Globus pallidus (tissue), 1 donor: Measurements from ENCODE around the gene LUC7L3.
"Not testable (repeated sequence)": the region's sequence is repeated elsewhere in the genome, so short reads cannot be mapped to it uniquely, and the experiment has no call there.

Experiments used
- DNase-seq: peaks from one replicate; pipeline ENCODE4 v3.0.0-alpha.2; 2015; ENCODE audit warnings: low spot score

Gene LUC7L3

DNA sequence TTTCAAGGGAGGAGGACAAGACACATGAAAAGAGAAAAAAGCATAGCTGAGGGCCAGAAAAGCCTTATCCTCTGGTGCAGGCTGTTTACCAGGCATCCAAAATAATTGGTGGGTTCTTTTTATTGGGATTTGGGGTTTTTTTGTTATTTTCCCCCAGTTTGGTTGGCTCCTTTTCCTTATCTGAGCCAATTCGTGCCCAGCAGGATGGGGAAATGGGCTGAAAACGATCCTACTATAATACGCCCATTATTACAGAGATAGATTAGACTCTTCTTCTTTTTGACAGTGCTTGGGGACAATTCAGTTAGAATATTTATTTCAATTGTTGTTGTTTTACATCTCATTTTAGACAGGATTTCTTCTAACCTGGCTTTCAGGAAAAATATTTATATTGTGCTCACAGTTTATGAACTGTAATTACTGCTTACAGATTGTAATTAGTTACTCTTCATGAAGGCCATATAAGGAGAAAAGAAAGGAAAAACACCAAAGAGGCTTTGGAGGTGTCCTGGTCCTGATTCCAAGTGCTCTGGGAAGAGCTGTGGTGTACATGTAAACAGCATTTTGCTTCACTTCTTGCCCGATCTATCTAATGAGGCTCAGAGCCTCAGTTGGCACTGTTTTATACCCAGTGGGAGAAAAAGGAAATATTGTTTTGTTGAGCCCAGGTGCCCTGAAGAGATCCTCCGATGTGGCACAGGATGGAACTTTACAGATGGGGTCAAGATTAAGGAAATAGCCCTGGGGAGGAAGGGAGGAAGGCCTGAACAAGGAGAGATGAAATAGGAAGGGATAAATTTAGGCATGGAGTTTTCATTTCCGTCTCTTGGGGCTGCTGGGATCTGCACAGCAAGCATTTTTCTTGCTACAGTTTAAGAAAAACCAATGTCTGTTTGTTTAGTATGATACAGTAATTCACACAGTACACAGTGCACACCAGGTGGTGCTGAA, 11.1 kb upstream of the LUC7L3 start:
- DNase-seq: peak; percentile 57

DNA sequence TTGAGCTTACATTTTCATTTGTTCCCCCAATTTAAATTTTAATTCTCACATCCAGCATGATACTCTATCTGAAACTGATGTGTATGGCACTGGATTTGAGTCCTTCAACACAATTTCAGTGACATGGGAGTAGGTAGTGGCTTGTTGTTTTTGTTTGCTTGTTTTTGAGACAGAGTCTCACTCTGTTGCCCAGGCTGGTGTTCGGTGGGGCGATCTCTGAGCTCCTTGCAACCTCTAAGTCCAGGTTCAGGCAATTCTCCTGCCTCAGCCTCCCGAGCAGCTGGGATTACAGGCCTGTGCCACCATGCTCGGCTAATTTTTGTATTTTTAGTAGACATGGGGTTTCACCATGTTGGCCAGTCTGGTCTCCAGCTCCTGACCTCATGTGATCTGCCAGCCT, 10.3 kb upstream of the LUC7L3 start:
- not testable (repeated sequence) for DNase-seq

DNA sequence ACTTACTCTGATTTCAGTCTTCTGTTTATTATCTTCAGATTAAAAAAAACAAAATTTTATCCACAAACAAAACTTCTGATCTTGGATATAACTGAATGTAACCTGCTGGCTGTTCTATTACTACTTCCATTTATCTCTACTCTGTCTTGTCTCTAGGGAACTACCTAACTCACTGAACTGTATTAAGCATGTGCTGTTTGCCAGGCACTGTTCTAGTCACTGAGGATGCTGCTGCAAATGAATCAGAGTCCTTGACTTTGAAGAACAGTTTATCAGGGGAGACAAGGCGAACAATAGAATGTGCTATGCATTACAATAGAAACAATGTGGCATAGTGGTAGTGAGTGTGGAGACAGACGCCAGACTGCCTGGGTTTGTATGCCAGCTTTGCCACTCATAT, 9.4 kb upstream of the LUC7L3 start:
- no peak for DNase-seq

DNA sequence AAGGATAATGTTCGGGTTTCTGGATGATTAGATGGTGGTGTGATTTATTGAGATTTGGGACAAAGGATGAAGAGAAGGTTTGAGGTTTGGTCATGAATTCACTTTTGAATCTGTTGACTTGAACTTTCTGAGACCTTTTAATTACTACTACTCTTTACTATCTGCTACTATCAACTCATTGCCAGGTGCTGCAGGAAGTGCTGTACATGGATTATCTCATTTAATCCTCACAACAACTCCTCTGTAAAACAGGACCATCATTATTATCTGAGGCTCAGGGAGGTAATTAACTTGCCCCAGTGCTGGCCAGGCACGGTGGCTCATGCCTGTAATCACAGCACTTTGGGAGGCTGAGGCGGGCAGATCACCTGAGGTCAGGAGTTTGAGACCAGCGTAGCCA, 8.8 kb upstream of the LUC7L3 start:
- no peak for DNase-seq

DNA sequence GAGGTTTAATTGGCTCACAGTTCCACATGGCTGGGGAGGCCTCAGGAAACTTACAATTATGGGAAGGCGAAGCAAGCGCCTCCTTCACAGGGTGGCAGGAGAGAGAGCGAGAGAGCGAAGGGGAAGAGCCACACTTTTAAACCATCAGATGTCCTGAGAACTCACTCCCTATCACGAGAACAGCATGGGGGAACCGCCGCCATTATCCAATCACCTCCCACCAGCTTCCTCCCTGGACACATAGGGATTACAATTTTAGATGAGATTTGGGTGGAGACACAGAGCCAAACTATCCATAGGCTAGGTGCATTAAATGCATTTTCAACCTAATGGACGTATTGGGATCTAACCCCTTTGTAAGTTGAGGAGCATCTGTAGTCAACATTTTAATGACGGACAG, 6.8 kb upstream of the LUC7L3 start:
- no peak for DNase-seq

GRCh38 chr17:50715471-50715870, 3.9 kb upstream of the LUC7L3 start:
- no peak for DNase-seq

DNA sequence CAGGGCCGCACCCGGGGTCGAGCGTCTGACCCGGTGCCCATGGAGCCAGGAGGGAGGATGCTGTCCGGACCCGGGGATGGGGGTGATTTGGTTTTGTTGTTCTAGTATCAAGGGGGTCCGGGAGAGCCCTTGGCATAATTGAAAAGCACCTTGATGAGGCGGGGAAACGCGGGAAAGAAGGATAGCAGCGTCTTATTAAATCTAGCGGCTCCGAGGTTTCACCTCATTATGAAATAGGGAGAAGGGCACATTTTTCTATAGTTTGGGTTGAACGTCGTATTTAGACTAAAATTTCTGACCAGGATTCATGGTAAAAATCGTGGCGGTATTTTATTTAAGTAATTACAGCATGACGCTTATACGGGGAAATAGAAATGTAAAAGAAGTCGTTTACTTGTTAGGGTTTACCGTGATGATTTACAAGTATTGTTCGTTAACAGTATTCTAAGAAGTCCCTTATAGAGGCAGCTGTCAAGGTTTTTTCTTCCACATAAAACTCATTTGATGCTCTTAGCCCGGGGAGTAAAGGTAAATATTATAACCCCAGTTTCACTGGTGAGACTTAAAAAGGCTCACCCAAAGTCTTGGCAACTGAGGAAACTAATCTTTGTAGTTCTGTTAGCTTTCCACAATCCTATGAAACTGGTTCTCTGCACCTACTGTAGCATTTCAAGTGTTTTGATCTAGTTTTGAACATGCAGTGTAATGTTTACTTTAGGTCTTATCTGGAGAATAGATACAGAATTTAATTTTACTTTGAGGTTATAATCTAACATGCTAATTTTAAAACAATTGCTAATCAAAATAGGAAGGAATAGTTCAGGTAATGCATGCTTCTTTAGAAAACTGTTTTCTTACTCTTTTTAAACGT, 756 bp downstream of the LUC7L3 start:
- DNase-seq: no peak

GRCh38 chr17:50721194-50722010, 2.0 kb downstream of the LUC7L3 start:
- DNase-seq: no peak

DNA sequence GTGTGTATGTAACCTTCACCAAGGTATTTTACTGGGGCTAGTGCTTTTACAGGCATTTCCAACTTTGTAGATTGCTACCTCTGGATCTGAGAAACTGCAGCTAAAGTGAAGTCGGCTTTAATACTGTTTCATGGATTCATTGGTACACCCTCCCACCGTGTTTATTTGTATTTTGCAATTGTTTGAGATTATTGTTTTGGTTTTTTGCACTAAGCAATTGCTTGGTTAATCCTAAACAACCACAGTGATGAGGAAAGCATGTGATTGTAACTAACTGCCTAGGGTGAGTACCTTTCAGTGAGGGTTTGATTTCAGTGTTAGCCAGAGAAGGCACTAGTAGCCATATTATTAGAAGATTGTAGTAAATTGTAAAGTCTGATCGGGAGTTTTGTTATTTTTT, 3.3 kb downstream of the LUC7L3 start:
- DNase-seq: no peak

- not testable (repeated sequence) for DNase-seq
Observed at GRCh38 chr17:50724622-50725021, 5.2 kb downstream of the LUC7L3 start.

- no peak for DNase-seq
Observed at GRCh38 chr17:50725769-50726655, 6.6 kb downstream of the LUC7L3 start.

GRCh38 chr17:50728112-50728429, 8.7 kb downstream of the LUC7L3 start:
- no peak for DNase-seq

- no peak for DNase-seq
Observed at GRCh38 chr17:50728881-50729765, 9.7 kb downstream of the LUC7L3 start.

DNA sequence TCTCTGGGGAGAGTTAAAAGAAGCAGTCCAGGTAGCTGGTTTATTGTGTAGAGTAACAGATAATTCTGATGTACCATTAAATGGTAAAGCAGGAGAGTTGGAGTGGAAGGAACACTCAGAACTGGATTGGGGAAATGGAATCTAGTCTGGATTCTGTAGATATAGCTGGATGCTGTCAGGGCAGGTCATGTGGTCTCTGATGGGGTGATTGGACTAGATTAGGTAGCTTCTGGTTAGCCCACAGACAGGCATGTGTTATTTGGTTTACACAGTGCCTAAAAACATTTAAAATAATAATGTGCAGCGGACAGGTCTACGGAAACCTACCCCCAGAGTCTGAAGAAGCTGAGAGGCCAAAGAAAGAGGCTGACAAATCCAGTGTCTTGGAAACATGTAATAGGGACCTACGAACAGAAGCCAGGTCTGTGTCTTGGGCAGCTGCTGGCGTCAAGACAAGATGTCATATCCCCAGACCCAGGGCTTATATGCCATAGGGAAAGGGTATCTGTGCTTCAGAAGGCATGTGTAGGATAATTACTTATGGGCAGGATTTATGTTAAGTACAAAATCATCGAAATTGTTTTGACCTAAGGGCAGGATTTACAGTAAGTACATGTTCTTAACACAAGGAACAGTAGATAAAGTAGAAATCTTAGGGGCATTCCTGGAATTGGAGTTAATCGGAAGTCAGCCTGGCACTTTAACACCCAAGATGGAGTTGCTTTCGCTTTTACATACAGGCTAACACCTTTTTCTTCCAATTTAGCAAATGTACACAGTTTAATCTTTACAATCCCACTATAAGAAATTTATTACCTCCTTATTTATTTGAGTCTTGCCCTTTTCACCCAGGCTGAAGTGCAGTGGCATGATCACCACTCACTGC, 12.4 kb downstream of the LUC7L3 start:
- DNase-seq: no peak

DNA sequence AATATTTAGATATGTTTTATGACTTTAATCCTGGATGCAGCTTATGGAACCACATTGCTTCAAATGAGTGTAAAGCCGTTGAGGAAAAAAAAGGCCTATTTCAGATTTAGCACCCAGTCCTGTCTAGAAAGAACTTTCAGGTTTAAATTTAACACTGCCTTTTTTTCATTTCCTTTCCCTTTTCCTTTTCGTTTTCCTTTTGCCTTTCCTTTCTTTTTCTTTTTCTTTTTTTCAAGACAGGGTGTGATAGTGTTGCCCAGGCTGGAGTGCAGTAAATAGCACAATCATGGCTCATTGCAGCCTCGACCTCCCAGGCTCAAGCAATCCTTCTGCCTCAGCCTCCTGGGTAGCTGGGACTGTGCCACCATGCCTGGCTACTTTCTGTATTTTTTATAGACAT, 15.9 kb downstream of the LUC7L3 start:
- no peak for DNase-seq

- DNase-seq: no peak
Observed at GRCh38 chr17:50737118-50737698, 17.8 kb downstream of the LUC7L3 start.

DNA sequence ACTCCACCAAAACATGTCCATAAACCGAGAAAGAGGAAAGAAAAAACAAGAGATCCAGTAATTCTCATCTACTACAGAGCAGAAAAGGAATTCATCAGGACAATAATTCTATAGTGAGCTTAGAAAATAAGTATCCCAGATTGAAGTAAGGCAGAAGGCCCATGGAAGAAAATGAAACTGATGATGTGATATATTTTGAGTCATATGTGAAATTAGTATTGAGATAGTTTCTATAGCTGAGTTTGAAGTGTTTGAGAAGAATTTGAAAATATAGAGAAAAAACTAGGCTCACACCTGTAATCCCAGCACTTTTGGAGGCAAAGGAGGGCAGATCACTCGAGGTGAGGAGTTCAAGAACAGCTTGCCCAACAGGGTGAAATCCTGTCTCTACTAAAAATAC, 19.7 kb downstream of the LUC7L3 start:
- DNase-seq: no peak

- DNase-seq: no peak
Observed at GRCh38 chr17:50745631-50746030, 26.2 kb downstream of the LUC7L3 start.

GRCh38 chr17:50749245-50749644, 29.8 kb downstream of the LUC7L3 start:
- no peak for DNase-seq
